Calu3 (cell line): ENCODE measurements around the gene FABP7. TPM values are rescaled to one million over a fixed set of nuclear protein-coding genes. Genes with fewer than 3 reads are reported as not detected.

Experiments
- BruUV-seq: library from RNA; stranded (reverse); fragments of 400-500 nt; replicated peaks from 2 replicates; lab custom pipeline; 2021; lab: Mats Ljungman, UMichigan
- CTCF ChIA-PET: fragments of 300-600 bp; sonication (Branson Sonifier 250); formaldehyde crosslinking; loops from one replicate; lab custom pipeline; 2022; ENCODE audit warnings: antibody characterized with exemption; lab: Charles Lee
- DNase-seq: peaks from one replicate; pipeline ENCODE4 v3.0.0; 2022
- H3K27ac Mint-ChIP-seq: one replicate; pipeline ENCODE4 v1.8.0; 2022; ENCODE audit warnings: mixed read lengths; ENCODE audit not compliant: unreplicated experiment
- H3K27me3 Mint-ChIP-seq: one replicate; pipeline ENCODE4 v1.8.0; 2022; ENCODE audit warnings: mixed read lengths; ENCODE audit not compliant: unreplicated experiment
- H3K36me3 Mint-ChIP-seq: one replicate; pipeline ENCODE4 v1.8.0; 2022; ENCODE audit warnings: mild to moderate bottlenecking, moderate library complexity, mixed read lengths; ENCODE audit not compliant: insufficient read depth, unreplicated experiment
- H3K4me1 Mint-ChIP-seq: one replicate; pipeline ENCODE4 v1.8.0; 2022; ENCODE audit warnings: mild to moderate bottlenecking, low read depth, mixed read lengths; ENCODE audit not compliant: unreplicated experiment
- H3K4me3 Mint-ChIP-seq: one replicate; pipeline ENCODE4 v1.8.0; 2022; ENCODE audit warnings: mild to moderate bottlenecking, low read depth, moderate library complexity, mixed read lengths; ENCODE audit not compliant: unreplicated experiment
- H3K9me3 Mint-ChIP-seq: one replicate; pipeline ENCODE4 v1.8.0; 2022; ENCODE audit warnings: low read depth, mixed read lengths; ENCODE audit not compliant: unreplicated experiment
- intact Hi-C: fragments of 100-400 bp; cut with micrococcal nuclease; formaldehyde crosslinking; loops from one replicate; pipeline ENCODE4 v1.10.0; 2022; ENCODE audit not compliant: unreplicated experiment
- total RNA-seq: library from RNA; stranded (reverse); gene quantifications from 2 replicates; pipeline ENCODE4 v1.2.3, GENCODE V29; 2022
- TF ChIP-seq, protein P1 (sequence below): fragments of 200-600 bp; IDR thresholded peaks from one replicate; pipeline ENCODE4 v1.8.0; 2022; ENCODE audit warnings: antibody characterized with exemption; ENCODE audit not compliant: unreplicated experiment

The FABP7 gene
- total RNA-seq, 1 experiment from 2014 or later: not detected

DNA sequence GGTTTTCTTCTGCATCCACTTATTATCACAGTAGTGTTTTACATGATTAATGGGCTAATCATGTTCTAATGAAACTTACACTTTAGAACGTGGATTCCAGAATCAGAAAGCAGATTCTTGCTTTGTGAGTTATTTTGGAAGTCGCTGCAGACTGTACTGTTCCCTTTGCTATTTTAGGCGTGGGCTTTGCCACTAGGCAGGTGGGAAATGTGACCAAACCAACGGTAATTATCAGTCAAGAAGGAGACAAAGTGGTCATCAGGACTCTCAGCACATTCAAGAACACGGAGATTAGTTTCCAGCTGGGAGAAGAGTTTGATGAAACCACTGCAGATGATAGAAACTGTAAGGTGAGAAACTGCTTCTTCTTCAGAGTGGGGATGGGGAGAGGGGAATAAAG, 598 bp downstream of the FABP7 start:
- Mint-ChIP-seq H3K36me3 (no peaks in the 10 kb centered on the region), H3K4me3 (no peak overlapping the region), H3K27ac (no peak overlapping the region), H3K27me3 (peaks cover 18% of the 10 kb centered on the region), H3K9me3 (peaks cover 2% of the 10 kb centered on the region), H3K4me1 (no peaks in the 10 kb centered on the region)
- DNase-seq: no peak
- intact Hi-C loops: no loop called here
- TF ChIP-seq, protein P1, sequence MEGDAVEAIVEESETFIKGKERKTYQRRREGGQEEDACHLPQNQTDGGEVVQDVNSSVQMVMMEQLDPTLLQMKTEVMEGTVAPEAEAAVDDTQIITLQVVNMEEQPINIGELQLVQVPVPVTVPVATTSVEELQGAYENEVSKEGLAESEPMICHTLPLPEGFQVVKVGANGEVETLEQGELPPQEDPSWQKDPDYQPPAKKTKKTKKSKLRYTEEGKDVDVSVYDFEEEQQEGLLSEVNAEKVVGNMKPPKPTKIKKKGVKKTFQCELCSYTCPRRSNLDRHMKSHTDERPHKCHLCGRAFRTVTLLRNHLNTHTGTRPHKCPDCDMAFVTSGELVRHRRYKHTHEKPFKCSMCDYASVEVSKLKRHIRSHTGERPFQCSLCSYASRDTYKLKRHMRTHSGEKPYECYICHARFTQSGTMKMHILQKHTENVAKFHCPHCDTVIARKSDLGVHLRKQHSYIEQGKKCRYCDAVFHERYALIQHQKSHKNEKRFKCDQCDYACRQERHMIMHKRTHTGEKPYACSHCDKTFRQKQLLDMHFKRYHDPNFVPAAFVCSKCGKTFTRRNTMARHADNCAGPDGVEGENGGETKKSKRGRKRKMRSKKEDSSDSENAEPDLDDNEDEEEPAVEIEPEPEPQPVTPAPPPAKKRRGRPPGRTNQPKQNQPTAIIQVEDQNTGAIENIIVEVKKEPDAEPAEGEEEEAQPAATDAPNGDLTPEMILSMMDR: no peak
- CTCF ChIA-PET: no interaction called here
- no TSS peak for BruUV-seq

- intact Hi-C loops: no loop called here
- H3K36me3 Mint-ChIP-seq: no peaks in the 10 kb centered on the region
- no peak overlapping the region for H3K4me3 Mint-ChIP-seq
- no peaks in the 10 kb centered on the region for H3K9me3 Mint-ChIP-seq
- no TSS peak for BruUV-seq
- H3K4me1 Mint-ChIP-seq: no peaks in the 10 kb centered on the region
- no peak overlapping the region for H3K27ac Mint-ChIP-seq
- H3K27me3 Mint-ChIP-seq: peaks cover 18% of the 10 kb centered on the region
- TF ChIP-seq, protein P1: no peak
- CTCF ChIA-PET: no interaction called here
- no peak for DNase-seq
Measured at GRCh38 chr6:122781716-122782115, 2.2 kb downstream of the FABP7 start.

DNA sequence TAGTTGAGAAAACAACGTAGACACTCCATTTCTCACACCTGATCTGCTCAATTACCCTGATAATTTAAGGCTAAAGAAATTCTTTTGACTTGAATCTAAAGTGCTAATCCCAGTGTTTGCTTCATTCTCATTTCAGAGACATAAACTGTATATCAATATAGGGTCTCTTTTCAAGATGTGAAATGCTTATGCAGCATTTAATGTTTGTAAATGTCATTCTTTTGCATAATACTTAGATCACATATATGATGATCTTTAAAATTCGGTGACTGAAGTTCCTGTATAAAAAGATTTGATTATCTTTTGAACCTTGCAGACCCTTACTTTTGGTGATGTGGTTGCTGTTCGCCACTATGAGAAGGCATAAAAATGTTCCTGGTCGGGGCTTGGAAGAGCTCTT, 3.9 kb downstream of the FABP7 start:
- no peak overlapping the region for H3K4me3 Mint-ChIP-seq
- H3K4me1 Mint-ChIP-seq: peaks cover 2% of the 10 kb centered on the region
- H3K27ac Mint-ChIP-seq: no peak overlapping the region
- H3K9me3 Mint-ChIP-seq: no peaks in the 10 kb centered on the region
- CTCF ChIA-PET: interaction anchor here (1.3 kb wide), 1 partner anchor 15 kb away, joined by 3 read pairs; no protein-coding TSS in a partner anchor
- TF ChIP-seq, protein P1: no peak
- no TSS peak for BruUV-seq
- intact Hi-C loops: no loop called here
- peaks cover 18% of the 10 kb centered on the region for H3K27me3 Mint-ChIP-seq
- DNase-seq: no peak
- H3K36me3 Mint-ChIP-seq: no peaks in the 10 kb centered on the region

DNA sequence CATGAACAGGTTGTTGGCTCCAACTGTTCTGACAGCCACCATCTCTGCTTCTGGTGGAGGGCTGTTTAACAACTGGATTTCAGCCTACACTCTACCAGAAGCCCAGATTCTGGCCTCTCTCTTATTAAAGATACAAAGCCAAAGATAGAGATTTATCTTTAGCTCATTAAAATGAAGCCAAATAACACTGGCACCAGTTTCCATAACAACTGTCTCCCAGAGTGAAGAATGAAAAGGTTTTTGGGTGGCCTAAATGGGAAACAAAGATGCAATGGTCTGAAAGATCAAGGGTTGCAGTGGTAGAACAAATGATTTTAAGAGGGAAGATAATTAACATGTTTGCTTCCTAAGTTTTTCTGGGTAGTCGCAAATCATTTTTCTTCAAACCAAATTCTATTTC, 6.4 kb downstream of the FABP7 start:
- no peaks in the 10 kb centered on the region for H3K27me3 Mint-ChIP-seq
- TF ChIP-seq, protein P1: no peak
- no peak for DNase-seq
- H3K9me3 Mint-ChIP-seq: no peaks in the 10 kb centered on the region
- no TSS peak for BruUV-seq
- H3K4me3 Mint-ChIP-seq: no peak overlapping the region
- H3K4me1 Mint-ChIP-seq: peaks cover 11% of the 10 kb centered on the region
- H3K36me3 Mint-ChIP-seq: peaks cover 14% of the 10 kb centered on the region
- H3K27ac Mint-ChIP-seq: no peak overlapping the region
- intact Hi-C loops: loop anchor here (5.0 kb wide), 1 partner anchor 49 kb away; no protein-coding TSS in a partner anchor
- CTCF ChIA-PET: interaction anchor here (0.6 kb wide), 1 partner anchor 54 kb away, joined by 3 read pairs; no protein-coding TSS in a partner anchor
